Measurements from ENCODE around the gene PTGR1.

The PTGR1 gene

DNA sequence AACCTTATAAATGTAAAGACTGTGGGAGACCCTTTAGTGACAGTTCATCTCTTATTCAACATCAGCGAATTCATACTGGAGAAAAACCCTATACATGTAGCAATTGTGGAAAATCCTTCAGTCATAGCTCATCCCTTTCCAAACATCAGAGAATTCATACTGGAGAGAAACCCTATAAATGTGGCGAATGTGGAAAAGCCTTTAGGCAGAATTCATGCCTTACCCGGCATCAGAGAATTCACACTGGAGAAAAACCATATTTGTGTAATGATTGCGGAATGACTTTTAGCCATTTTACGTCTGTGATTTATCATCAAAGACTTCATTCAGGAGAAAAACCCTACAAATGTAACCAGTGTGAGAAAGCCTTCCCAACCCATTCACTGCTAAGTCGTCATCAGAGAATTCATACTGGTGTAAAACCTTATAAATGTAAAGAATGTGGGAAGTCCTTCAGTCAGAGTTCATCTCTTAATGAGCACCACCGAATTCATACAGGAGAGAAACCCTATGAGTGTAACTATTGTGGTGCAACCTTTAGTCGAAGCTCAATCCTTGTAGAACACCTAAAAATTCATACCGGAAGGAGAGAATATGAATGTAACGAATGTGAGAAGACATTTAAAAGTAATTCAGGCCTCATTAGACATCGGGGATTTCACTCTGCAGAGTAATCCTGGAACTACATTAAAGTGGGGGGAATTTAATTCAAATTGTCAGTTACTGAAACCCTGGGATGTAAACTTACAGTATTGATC lies 56.8 kb downstream of the PTGR1 start:
- FAIRE-seq (no peak), DNase-seq (ENCODE audit: low spot score) (no peak)

DNA sequence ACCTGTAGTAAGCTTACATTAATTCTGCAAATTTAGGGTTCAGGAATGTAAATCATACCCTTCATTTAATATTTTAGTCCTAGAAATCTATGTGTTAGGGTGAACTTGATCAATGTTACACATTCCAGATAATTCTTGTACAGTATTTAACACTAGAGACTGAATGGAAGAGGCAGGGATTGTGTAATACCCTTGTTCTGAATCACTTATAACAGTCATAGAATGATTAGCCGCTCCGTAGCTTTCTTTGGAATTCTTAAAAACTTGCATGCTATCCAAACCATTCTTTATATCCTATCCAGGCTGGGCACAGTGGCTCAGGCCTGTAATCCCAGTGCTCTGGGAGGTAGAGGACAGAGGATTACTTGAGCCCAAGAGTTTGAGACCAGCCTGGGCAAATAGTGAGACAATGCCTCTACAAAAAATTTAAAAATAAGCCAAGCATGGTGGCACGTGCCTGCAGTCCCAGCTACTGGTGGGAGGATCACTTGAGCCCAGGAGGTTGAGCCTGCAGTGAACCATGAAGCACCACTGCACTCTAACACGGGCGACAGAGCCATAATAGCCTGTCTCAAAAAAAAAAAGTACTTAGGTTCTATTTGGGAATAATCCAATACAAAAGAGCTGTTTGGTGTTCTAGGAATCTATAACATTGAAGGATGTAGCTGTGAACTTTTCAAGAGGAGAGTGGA lies 66.2 kb downstream of the PTGR1 start:
- FAIRE-seq (no peak), DNase-seq (ENCODE audit: low spot score) (no peak)

- DNase-seq (ENCODE audit: low spot score) = no peak
- no peak for FAIRE-seq
Observed at GRCh38 chr9:111531716-111532115, 67.7 kb downstream of the PTGR1 start.

- no peak for FAIRE-seq
- DNase-seq (ENCODE audit: low spot score) = no peak
Observed at GRCh38 chr9:111529787-111530186, 69.7 kb downstream of the PTGR1 start.

- DNase-seq (ENCODE audit: low spot score) = no peak
- FAIRE-seq = no peak
Observed at GRCh38 chr9:111527347-111527746, 72.1 kb downstream of the PTGR1 start.

- DNase-seq (ENCODE audit: low spot score) (peak; percentile 67), FAIRE-seq (no peak)
Observed at GRCh38 chr9:111525056-111525977, 74.1 kb downstream of the PTGR1 start, which contains the start of gene ZNF483. Gene ZNF483 (plus strand): TSS chr9:111525179. CDS start chr9:111527396, 2,217 bp downstream.

- FAIRE-seq = no peak
- no peak for DNase-seq (ENCODE audit: low spot score)
Observed at GRCh38 chr9:111524731-111525055, 74.8 kb downstream of the PTGR1 start.

GRCh38 chr9:111516061-111516465 lies 83.4 kb downstream of the PTGR1 start:
- FAIRE-seq (no peak), DNase-seq (ENCODE audit: low spot score) (no peak)

DNA sequence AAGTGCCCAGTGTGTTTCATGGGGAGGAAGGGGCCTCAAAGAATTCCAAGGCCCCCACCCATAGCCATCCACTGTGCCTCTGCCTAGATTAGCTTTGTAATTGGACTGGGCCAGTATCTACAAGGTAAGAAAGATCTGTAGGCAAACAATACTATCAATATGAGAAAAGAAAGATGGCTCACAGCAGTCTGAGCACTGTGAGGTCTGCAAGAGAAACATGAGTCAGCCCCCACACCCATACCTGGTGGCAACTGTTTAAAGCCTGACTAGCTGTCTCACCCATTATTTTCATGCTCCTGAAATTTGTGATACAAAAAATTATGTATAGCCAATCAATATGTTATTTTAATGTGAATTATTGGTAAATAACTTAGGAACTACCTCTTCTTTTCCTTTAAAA lies 84.5 kb downstream of the PTGR1 start:
- DNase-seq (ENCODE audit: low spot score) (no peak), FAIRE-seq (no peak)
